Measurements from ENCODE around the gene PLA2G15. TPM values are rescaled to one million over a fixed set of nuclear protein-coding genes. Genes with fewer than 3 reads are reported as not detected.

Gene PLA2G15
- polyA plus RNA-seq, 1 of the 3 experiments (the other 2 are of a cell fraction), result 23.9 TPM

DNA sequence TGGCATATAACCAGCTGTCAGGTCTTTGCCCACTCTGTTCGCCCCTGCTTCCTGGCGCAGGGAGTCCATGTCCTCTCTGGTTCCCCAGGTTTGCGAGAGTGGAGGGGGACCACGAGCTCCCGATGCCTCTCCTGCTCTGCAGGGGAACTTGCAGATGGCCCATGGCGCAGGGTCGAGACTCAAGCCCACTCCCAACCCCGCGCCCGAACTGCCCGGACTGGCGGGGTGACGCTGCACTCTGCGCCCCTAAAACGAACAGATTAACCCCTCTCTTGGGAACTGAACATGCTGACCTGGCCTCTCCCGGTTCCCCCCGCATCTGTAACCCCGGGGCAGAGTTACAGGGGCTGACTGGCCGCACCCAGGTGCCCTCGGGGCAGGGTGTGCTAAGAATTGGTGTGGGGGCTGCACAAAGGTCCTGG is 681 bp upstream of the PLA2G15 start:
- TF ChIP-seq POLR2AphosphoS5 (IDR thresholded peaks at IDR 0.05; ENCODE audit: low read depth, low read length), result no peak
- TF ChIP-seq NFIC (IDR thresholded peaks at IDR 0.05; ENCODE audit: borderline replicate concordance), result no peak
- TF ChIP-seq RAD21 (IDR thresholded peaks at IDR 0.05; ENCODE audit: low read length), result no peak
- TF ChIP-seq TEAD4 (IDR thresholded peaks at IDR 0.05; ENCODE audit: borderline replicate concordance, insufficient read depth), result no peak
- no peak for TF ChIP-seq EZH2phosphoT487 (IDR thresholded peaks at IDR 0.05; ENCODE audit: borderline replicate concordance, low read depth)
- TF ChIP-seq, protein P1, sequence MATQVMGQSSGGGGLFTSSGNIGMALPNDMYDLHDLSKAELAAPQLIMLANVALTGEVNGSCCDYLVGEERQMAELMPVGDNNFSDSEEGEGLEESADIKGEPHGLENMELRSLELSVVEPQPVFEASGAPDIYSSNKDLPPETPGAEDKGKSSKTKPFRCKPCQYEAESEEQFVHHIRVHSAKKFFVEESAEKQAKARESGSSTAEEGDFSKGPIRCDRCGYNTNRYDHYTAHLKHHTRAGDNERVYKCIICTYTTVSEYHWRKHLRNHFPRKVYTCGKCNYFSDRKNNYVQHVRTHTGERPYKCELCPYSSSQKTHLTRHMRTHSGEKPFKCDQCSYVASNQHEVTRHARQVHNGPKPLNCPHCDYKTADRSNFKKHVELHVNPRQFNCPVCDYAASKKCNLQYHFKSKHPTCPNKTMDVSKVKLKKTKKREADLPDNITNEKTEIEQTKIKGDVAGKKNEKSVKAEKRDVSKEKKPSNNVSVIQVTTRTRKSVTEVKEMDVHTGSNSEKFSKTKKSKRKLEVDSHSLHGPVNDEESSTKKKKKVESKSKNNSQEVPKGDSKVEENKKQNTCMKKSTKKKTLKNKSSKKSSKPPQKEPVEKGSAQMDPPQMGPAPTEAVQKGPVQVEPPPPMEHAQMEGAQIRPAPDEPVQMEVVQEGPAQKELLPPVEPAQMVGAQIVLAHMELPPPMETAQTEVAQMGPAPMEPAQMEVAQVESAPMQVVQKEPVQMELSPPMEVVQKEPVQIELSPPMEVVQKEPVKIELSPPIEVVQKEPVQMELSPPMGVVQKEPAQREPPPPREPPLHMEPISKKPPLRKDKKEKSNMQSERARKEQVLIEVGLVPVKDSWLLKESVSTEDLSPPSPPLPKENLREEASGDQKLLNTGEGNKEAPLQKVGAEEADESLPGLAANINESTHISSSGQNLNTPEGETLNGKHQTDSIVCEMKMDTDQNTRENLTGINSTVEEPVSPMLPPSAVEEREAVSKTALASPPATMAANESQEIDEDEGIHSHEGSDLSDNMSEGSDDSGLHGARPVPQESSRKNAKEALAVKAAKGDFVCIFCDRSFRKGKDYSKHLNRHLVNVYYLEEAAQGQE (IDR thresholded peaks at IDR 0.05; ENCODE audit: low read depth, low read length), result no peak
- TF ChIP-seq FOSL2 (IDR thresholded peaks at IDR 0.05; ENCODE audit: borderline replicate concordance, low read depth), result no peak
- no peak for TF ChIP-seq EP300 (IDR thresholded peaks at IDR 0.05; ENCODE audit: borderline replicate concordance in 1 of 2, low read depth in 1 of 2, low read length in 1 of 2)
- TF ChIP-seq, protein P2, sequence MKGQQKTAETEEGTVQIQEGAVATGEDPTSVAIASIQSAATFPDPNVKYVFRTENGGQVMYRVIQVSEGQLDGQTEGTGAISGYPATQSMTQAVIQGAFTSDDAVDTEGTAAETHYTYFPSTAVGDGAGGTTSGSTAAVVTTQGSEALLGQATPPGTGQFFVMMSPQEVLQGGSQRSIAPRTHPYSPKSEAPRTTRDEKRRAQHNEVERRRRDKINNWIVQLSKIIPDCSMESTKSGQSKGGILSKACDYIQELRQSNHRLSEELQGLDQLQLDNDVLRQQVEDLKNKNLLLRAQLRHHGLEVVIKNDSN (IDR thresholded peaks at IDR 0.05; ENCODE audit: borderline replicate concordance, low read depth), result no peak
- TF ChIP-seq TAF1 (IDR thresholded peaks at IDR 0.05; ENCODE audit: borderline replicate concordance, low read depth, low read length), result no peak
- TF ChIP-seq JUND (IDR thresholded peaks at IDR 0.05), result no peak
- TF ChIP-seq, protein P3, sequence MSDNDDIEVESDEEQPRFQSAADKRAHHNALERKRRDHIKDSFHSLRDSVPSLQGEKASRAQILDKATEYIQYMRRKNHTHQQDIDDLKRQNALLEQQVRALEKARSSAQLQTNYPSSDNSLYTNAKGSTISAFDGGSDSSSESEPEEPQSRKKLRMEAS (IDR thresholded peaks at IDR 0.05; ENCODE audit: low read depth), result no peak
- TF ChIP-seq NRF1 (IDR thresholded peaks at IDR 0.05; ENCODE audit: low read depth, low read length), result no peak
- H3K27ac ChIP-seq (ENCODE audit: low read depth in 2 of 2, low read length in 1 of 2), result no peak overlapping the region; a peak in 1 of 4 replicates
- peaks cover 7 to 15% of the 10 kb centered on the region in 2 experiments; a peak in 2 of 4 replicates for H3K4me1 ChIP-seq (ENCODE audit: control insufficient read depth in 1 of 2, insufficient read depth in 2 of 2, low read depth in 1 of 2, low read length in 1 of 2)
- peak; percentile 38 for DNase-seq
- peak overlapping the region; percentile 71 for H2AFZ ChIP-seq (ENCODE audit: low read depth)
- H4K20me1 ChIP-seq (ENCODE audit: insufficient read depth), result no peaks in the 10 kb centered on the region
- no peaks in the 10 kb centered on the region for H3K9me2 ChIP-seq
- H3K4me3 ChIP-seq (ENCODE audit: low read depth in 2 of 2, low read length in 1 of 2), result peak overlapping the region; percentile 88 to 92
- H3F3A ChIP-seq (replicated peaks; ENCODE audit: insufficient read depth), result no peaks in the 10 kb centered on the region
- 9% methylated on average over 5 of the region's 20 CpGs for WGBS (ENCODE audit: low lambda C conversion rate)
- peaks cover 13% of the 10 kb centered on the region for H3K79me2 ChIP-seq (ENCODE audit: insufficient read depth)
- ChIA-PET POLR2A (interaction anchor here (0.8 kb wide), 1 partner anchor 14 kb away, joined by 3 read pairs; no protein-coding TSS in a partner anchor), CTCF (interaction anchor here (0.7 to 3.4 kb wide), 6 partner anchors 15 to 598 kb away, joined by 3 to 22 read pairs (median 3); partner anchors contain the start of gene SLC7A6)
- H3K27me3 ChIP-seq (ENCODE audit: insufficient read depth), result no peaks in the 10 kb centered on the region
- no peaks in the 10 kb centered on the region for H3K9me3 ChIP-seq
- peak overlapping the region; percentile 92 for H3K4me2 ChIP-seq
- peak overlapping the region; percentile 61; the same call in 1 of the 2 replicates for H3K9ac ChIP-seq
- no peaks in the 10 kb centered on the region for H3K36me3 ChIP-seq (replicated peaks in 1 of 2; ENCODE audit: control insufficient read depth in 1 of 2, insufficient read depth in 2 of 2, low read length in 1 of 2)
